Stimulated activated CD4-positive, alpha-beta T cell treated with anti-CD3 and anti-CD28 coated beads, Interleukin-1b, Interleukin-23, amount 100 ng/mL, for 24 hours (primary cell): Measurements from ENCODE around the gene MORC3.
"Not testable (repeated sequence)": the region's sequence is repeated elsewhere in the genome, so short reads cannot be mapped to it uniquely, and the experiment has no call there.

Experiments used
- DNase-seq, 4 experiments: peaks; one replicate each; pipeline ENCODE4 v3.0.0-alpha.2; 2020; ENCODE audit warnings: low read depth in 4 of 4, low spot score in 1 of 4

MORC3 gene, protein sequence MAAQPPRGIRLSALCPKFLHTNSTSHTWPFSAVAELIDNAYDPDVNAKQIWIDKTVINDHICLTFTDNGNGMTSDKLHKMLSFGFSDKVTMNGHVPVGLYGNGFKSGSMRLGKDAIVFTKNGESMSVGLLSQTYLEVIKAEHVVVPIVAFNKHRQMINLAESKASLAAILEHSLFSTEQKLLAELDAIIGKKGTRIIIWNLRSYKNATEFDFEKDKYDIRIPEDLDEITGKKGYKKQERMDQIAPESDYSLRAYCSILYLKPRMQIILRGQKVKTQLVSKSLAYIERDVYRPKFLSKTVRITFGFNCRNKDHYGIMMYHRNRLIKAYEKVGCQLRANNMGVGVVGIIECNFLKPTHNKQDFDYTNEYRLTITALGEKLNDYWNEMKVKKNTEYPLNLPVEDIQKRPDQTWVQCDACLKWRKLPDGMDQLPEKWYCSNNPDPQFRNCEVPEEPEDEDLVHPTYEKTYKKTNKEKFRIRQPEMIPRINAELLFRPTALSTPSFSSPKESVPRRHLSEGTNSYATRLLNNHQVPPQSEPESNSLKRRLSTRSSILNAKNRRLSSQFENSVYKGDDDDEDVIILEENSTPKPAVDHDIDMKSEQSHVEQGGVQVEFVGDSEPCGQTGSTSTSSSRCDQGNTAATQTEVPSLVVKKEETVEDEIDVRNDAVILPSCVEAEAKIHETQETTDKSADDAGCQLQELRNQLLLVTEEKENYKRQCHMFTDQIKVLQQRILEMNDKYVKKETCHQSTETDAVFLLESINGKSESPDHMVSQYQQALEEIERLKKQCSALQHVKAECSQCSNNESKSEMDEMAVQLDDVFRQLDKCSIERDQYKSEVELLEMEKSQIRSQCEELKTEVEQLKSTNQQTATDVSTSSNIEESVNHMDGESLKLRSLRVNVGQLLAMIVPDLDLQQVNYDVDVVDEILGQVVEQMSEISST

DNA sequence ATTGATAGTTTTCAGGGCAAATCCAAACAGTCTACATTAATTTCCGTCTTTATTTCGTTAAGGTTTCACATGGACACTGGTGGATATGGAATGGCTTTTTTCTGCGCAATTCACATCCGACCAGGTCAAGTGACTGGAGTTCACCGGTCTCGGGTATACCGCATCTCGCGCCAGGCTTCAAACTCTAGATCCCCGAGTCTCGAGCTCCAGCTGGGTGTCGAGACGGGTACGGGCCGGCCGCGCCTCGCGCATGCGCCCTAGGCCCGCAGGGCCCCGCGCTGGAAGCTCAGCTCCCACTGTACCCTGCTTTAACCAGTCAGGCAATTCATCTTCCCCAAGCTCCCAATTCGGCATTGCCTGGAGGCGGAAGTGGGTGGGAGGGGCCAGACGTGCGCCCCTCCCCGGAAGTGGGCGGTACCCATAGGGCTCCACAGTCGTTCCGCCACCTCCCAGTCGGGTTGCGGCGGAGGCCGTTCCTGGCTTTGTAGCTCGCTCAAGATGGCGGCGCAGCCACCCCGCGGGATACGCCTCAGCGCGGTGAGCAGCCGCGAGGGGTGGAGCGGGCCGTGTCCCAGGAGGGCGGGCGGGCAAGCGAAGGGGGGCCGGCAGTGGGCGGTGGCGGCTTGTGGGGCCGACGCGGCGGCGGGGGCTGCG, at the start of gene MORC3:
MORC3 (plus strand) TSS at position 431 of the 654 bp plus-strand sequence; CDS start at position 499, 68 bp downstream.
- DNase-seq: peak; percentile 96 to 98 (median 97)

DNA sequence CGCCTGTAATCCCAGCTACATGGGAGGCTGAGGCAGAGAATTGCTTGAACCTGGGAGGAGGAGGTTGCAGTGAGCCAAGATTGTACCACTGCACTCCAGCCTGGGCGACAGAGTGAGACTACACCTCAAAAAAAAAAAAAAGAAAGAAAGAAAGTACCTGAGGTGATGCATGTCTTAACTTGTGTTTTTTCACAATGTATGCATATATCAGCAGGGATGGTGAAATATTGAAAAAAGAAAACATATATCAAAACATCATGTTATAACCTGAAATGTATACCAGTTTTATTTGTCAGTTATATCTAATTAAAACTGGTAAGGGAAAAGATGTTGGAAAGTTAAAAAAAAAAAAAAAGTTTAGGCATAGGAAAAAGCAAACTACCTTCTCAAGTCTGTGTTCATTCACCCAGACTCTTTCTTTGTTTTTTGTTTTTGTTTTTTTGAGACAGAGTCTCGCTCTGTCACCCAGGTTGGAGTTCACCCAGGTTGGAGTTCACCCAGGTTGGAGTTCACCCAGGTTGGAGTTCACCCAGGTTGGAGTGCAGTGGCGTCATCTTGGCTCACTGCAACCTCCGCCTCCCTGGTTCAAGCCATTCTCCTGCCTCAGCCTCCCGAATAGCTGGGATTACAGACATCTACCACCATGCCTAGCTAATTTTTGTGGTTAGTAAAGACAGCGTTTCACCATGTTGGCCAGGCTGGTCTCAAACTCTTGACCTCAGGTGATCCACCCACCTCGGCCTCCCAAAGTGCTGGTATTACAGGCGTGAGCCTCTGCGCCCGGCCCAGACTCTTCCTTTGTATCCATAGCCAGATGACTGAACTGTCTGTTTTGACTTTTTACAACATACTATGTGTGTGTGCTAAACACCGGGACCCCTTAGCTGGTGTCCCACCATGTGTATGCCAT, 49.0 kb upstream of the MORC3 start:
- not testable (repeated sequence) for DNase-seq

- no peak for DNase-seq
These were observed 45.9 kb upstream of the MORC3 start for GRCh38 chr21:36274128-36274527.

GRCh38 chr21:36282568-36283230, 37.3 kb upstream of the MORC3 start:
- no peak for DNase-seq

DNA sequence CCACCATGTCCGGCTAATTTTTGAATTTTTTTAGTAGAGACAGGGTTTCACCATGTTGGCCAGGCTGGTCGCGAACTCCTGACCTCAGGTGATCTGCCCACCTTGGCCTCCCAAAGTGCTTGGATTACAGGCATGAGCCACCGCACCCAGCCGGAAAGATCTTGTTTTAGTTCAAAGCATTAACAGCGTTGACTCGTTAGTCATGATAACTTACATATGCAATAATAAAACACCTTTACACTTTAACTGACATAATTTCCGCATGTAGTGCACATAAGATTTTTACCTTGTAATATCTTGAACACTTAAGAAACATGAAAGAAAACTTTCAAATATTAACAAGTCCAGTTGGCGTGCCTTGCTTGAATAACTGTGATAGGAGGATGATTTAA, 36.8 kb upstream of the MORC3 start:
- DNase-seq: not testable (repeated sequence)

DNA sequence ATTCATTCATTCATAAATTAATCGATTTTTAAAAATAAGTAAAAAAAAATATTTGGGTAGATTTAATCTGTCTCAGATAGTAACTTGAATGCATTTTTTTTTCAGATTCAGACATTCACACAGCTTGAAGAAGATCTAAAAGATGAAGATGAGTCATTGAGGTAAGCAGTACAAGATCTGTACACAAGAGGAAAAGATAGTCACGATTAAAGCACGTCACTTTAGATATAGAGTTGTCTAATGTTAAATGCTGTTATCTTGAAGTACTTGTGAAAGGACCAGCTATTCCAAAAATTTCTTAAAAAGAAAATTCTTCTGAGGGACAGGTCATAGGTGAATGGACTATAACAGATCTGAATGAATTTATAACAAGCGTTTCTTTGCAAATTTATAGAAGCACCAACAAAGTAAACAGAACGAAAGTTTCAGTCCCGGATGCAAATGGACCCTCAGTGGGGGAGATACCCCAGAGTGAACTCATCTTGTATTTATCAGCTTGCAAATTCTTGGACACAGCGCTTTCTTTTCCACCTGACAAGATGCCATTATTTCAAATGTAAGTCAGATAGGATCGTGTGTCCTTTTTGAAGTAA, 31.2 kb upstream of the MORC3 start:
- no peak for DNase-seq

- no peak for DNase-seq
These were observed 28.5 kb upstream of the MORC3 start for GRCh38 chr21:36291509-36291908.

- DNase-seq: no peak
These were observed 22.5 kb upstream of the MORC3 start for GRCh38 chr21:36297406-36297937.

DNA sequence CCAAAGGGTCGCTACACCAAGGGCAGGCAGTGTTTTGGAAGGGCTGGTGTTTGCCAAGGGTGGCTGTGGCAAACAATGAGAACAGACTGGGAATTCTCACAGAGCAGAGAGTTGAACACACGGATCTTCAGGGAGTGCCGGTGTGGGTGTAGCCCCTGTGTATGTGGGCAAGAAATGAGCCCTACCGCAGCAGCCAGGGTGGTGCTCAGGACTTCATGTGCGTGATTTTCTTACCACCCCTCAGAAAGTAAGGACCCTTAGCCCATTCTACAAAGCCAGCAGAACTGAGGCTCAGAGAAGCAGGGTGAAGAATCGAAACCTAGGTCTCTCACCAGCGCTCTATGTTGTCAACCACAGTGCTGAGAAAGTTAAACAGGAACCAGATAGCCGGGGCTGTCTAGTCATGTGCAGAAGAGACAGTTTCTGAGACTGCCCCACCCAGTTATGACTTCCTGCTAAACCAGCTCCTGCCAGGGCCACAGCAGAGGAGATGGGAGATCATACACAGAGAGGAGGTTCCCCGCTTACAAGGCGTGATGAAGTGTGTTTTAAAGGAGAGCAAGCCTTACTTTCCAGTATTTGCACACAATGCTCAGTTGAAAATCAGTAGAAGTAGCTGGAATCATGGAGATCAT, 21.9 kb upstream of the MORC3 start:
- DNase-seq: peak in 3 of 4 experiments; percentile 32 to 39 (median 34)

DNA sequence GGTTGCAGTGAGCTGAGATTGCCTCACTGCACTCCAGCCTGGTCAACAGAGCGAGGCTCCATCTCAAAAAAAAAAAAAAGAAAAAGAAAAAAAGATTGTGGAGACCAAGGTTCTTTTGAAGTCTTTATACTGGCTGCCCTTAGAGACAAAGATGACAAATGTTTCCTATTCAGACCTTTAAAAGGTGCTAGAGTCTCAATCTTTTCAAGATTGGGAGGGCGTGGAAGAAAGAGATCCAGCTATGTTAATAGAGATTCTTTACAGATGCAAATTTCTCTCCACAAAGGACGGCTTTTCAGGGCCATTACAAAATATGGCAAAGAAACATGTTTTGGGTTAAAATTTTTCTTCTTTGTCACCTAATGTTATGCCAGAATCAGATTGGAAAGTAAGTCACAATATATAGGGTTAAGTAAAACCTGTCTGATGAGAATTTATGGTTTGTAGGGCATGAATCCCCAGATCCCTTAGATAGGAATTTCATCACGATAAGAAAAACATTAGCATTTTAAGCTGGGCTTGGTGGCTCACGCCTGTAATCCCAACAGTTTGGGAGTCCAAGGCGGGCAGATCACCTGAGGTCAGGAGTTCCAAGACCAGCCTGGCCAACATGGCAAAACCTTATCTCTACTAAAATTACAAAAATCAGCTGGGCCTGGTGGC, 13.0 kb upstream of the MORC3 start:
- no peak for DNase-seq

DNA sequence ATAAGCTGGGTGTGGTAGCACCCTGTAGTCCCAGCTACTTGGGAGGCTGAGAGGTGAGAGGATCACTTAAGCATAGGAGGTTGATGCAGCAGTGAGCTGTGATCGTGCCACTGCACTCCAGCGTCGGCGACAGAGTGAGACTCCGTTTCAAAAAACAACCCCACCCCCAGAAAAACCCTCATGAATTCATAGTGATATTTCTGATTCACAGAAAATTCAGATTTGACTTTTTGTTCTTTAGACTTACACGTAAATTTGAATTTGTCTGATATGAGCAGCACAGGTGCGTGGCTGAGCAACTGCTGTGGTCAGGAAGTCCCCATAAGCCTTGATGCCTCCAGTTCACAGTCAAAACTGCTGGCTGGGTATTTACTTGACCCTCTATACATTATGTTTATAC, 10.0 kb upstream of the MORC3 start:
- peak in 1 of 4 experiments; percentile 25 for DNase-seq

GRCh38 chr21:36313446-36313845, 6.6 kb upstream of the MORC3 start:
- DNase-seq: not testable (repeated sequence)

DNA sequence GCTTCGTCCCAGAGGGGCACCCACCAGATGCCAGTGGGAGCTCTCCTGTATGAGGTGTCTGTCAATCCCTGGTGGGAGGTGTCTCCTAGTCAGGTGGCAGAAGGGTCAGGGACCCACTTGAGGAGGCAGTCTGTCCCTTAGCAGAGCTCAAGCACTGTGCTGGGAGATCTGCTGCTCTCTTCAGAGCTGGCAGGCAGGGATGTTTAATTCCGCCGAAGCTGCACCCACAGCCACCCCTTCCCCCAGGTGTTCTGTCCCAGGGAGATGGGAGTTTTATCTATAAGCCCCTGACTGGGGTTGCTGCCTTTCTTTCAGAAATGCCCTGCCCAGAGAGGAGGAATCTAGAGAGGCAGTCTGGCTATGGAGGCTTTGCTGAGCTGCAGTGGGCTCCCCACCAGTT, 4.0 kb upstream of the MORC3 start:
- DNase-seq: not testable (repeated sequence)

- no peak for DNase-seq
These were observed 3.0 kb upstream of the MORC3 start for GRCh38 chr21:36316872-36317484.

DNA sequence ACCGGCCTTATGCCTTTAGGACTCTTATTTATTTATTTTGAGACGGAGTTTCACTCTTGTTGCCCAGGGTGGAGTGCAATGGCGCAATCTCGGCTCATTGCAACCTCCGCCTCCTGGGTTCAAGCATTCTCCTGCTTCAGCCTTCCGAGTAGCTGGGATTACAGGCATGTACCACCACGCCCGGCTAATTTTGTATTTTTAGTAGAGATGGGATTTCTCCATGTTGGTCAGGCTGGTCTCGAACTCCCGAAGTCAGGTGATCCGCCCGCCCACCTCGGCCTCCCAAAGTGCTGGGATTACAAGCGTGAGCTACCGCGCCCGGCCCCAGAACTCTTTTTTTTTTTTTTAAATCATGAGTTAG, 611 bp upstream of the MORC3 start:
- DNase-seq: not testable (repeated sequence)

DNA sequence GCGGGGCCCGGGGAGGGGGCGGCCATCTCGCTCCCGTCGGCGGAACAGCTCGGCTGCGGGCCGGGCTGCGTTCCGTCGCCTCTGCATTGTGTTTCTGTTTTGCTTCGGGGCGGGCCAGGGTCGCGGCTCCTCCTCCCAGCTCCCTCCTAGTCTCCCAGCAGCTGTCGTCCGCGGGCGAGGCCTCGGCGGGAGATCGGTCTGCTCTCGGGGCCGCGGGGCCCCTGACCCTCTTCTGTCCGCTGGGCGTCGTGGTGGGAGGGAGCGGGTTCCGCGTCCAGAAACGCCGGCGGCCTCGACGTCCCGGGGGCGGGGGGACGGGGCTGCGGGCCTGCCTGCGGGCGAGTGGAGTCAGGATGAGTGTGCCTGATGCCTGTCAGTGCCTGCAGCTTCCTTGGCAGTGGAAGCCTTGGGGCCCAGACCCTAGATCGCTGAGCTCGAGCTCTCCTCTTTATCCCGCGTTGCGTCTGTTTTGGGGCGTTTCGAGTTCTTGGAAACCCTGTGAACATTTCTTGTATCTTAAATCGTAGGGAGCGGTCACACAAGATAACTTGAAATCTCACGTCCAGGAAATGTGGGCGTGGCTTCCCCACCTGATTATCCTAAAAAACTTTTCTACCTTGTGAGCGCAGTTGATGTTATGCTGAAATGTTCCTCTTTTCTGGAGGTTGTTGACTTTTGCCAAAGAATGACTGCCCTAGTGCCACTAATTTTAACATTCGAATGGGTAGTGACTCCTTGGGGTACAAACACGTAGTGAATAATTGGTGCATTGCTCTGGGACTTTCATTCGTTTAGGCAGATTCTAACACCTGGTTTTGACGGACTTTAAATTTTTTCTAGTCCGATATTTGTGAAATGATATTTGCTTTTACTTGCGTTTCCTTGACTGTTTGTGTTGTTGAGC, 676 bp downstream of the MORC3 start:
- DNase-seq: peak in 2 of 4 experiments; percentile 43 to 63
